GM12874 (cell line): ENCODE data around the gene SPAG9.

Experiments used
- CTCF ChIP-seq: IDR thresholded peaks from 2 replicates; pipeline ENCODE4 v1.5.1; 2011; ENCODE audit warnings: low read depth, mild to moderate bottlenecking, control low read depth, low read length, moderate library complexity; ENCODE audit not compliant: insufficient read depth

The SPAG9 gene

DNA sequence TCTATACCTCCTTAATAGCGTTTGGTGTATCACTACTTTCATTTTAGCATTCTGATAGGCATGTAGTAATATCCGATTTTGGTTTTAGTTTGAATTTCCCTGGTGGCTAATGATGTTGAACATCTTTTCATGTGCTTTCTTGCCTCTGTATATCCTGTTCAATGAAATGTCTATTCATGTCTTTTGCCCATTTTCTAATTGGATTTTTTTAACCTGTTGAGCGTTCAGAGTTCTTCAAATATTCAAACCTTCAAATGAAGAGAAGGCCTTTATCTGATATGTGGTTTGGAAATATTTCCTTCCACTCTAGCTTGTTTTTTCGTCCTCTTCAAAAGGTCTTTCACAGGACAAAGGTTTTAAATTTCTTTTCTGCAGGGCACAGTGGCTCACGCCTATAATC lies 30.3 kb upstream of the SPAG9 start:
- no peak for TF ChIP-seq CTCF

- no peak for TF ChIP-seq CTCF
Observed at GRCh38 chr17:51149163-51149562, 28.5 kb upstream of the SPAG9 start.

DNA sequence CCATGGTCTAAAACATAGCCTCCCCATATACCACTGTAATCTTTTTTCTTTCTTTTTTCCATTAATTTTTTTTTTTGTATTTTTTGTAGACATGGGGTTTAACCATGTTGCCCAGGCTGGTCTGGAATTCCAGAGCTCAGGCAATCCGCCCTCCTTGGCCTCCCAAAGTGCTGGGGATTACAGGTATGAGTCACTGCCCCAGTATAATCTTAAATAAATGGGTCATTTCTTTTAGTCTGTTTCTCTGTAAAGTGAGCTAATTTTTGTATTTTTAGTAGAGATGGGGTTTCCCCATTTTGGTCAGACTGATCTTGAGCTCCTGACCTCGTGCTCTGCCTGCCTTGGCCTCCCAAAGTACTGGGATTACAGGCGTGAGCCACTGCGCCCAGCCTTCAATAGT lies 27.0 kb upstream of the SPAG9 start:
- no peak for TF ChIP-seq CTCF

DNA sequence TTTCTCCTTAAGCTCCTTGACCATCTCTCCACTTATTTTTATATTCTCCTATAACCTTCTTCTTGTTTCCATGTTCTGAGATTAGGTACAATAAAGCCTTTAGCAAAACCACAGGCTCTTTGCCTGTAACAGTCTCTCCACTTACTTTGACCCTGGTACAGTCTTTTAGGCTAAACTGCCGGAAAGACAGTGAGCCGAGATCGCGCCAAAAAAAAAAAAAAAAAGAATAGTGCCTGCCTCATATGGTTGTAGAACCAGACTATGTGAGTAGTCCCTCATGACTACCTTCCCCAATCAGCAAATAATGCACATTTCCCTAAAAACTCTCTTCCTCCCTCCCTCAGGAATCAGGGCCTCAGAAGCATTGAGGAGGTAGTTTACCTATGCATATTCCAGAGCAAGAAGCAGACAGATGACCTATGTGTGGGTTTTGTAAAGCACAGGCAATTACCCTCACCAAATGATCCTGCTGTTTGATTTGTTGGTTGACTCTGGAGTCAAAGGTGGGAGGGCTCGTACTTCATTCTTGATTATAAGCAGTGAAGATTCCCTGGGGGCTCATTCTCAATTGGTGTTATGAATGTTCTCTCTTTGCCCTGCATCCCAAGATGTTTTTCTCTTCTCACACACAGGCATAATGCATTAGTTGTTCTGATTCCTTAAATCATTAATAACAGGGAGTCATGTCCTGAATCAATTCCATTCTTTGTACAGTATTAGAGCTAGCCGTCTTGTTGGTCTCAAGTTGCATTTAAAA lies 23.8 kb upstream of the SPAG9 start:
- TF ChIP-seq CTCF: no peak

GRCh38 chr17:51142597-51142996 lies 21.9 kb upstream of the SPAG9 start:
- no peak for TF ChIP-seq CTCF

DNA sequence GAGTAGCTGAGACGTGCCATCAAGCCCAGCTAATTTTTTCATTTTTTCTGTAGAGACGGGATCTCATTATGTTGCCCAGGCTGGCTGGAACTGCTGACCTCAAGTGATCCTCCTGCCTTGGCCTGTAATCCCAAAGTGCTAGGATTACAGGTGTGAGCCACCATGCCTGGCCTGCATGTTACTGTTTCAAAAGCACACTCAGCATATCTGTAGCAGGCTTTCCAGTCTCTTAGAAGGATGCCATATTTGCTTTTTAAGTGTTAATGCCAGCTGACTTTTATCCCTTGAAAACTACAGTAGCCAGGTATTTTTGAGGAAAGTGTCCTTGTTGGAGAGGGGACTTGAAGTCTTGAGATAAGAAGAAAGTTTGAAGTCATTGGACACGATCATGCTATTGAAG lies 15.3 kb upstream of the SPAG9 start:
- TF ChIP-seq CTCF: no peak

- no peak for TF ChIP-seq CTCF
Observed at GRCh38 chr17:51133365-51133764, 12.7 kb upstream of the SPAG9 start.
